Smooth muscle cell (in vitro differentiated cells): ENCODE results near the gene OSTF1. TPM values are rescaled to one million over a fixed set of nuclear protein-coding genes. Genes with fewer than 3 reads are reported as not detected.

Experiments used
- DNase-seq: peaks from one replicate; lab custom pipeline; 2025; ENCODE audit not compliant: unreplicated experiment; lab: John Stamatoyannopoulos, UW
- H2AFZ ChIP-seq: fragments of 200-600 bp; sonication (generic); 2 replicates; pipeline ENCODE4 v1.6.0; 2016; ENCODE audit warnings: antibody characterized with exemption, low read depth, mild to moderate bottlenecking
- H3F3A ChIP-seq: fragments of 200-600 bp; sonication (generic); 2 replicates; pipeline ENCODE4 v1.6.0; 2017; ENCODE audit warnings: antibody characterized with exemption, low read depth
- H3K27ac ChIP-seq: fragments of 200-600 bp; sonication (generic); 2 replicates; pipeline ENCODE4 v1.5.1; 2016; ENCODE audit warnings: low read depth, mild to moderate bottlenecking
- H3K27me3 ChIP-seq: fragments of 200-600 bp; sonication (generic); 2 replicates; pipeline ENCODE4 v1.6.1; 2016; ENCODE audit warnings: low read depth, mild to moderate bottlenecking
- H3K36me3 ChIP-seq: fragments of 200-600 bp; sonication (generic); 2 replicates; pipeline ENCODE4 v1.5.1; 2016; ENCODE audit warnings: low read depth
- H3K4me1 ChIP-seq: fragments of 200-600 bp; sonication (generic); 2 replicates; pipeline ENCODE4 v1.5.1; 2016; ENCODE audit warnings: low read depth
- H3K4me2 ChIP-seq: fragments of 200-600 bp; sonication (generic); 2 replicates; pipeline ENCODE4 v1.6.0; 2016; ENCODE audit warnings: mild to moderate bottlenecking
- H3K4me3 ChIP-seq: fragments of 200-600 bp; sonication (generic); 2 replicates; pipeline ENCODE4 v1.5.1; 2016; ENCODE audit warnings: mild to moderate bottlenecking
- H3K79me2 ChIP-seq: fragments of 200-600 bp; sonication (generic); 2 replicates; pipeline ENCODE4 v1.6.0; 2016; ENCODE audit warnings: low read depth, mild to moderate bottlenecking
- H3K9ac ChIP-seq: fragments of 200-600 bp; sonication (generic); 2 replicates; pipeline ENCODE4 v1.6.0; 2016; ENCODE audit warnings: low read depth
- H3K9me3 ChIP-seq: fragments of 200-600 bp; sonication (generic); replicated peaks from 2 replicates; pipeline ENCODE4 v1.5.1; 2016; ENCODE audit warnings: low read depth
- H4K20me1 ChIP-seq: fragments of 200-600 bp; sonication (generic); 2 replicates; pipeline ENCODE4 v1.6.0; 2016; ENCODE audit warnings: low read depth
- WGBS: methylation state at CpG from one replicate; pipeline ENCODE4 v1.1.7; 2016; ENCODE audit warnings: low lambda C conversion rate; 5-methylcytosine and 5-hydroxymethylcytosine counted together
- polyA plus RNA-seq: library from polyadenylated mRNA; unstranded; fragments of >200 nt; fragmentation: Nextera tagmentation; extraction: Ambion mirVana; gene quantifications from 2 replicates; pipeline ENCODE4 v1.2.1, GENCODE V29; 2016
- total RNA-seq: library from RNA; depleted of rRNA; stranded (reverse); fragments of >200 nt; gene quantifications from 2 replicates; pipeline ENCODE4 v1.2.3, GENCODE V29; 2014
- TF ChIP-seq, protein P1 (sequence below): fragments of 200-600 bp; sonication (generic); IDR thresholded peaks from 2 replicates; pipeline ENCODE4 v1.5.1; 2017; ENCODE audit warnings: borderline replicate concordance, mild to moderate bottlenecking, antibody characterized with exemption; ENCODE audit not compliant: insufficient read depth, poor library complexity, severe bottlenecking

Gene OSTF1
- total RNA-seq = 41.5 and 44.5 TPM in 2 replicates
- polyA plus RNA-seq = 40.6 and 44.2 TPM in 2 replicates

GRCh38 chr9:75087824-75088645, at the start of gene OSTF1, which contains the start of gene NMRK1:
Gene OSTF1, plus strand, starts transcription at chr9:75088514. Its CDS starts 179 bp downstream, at chr9:75088693.
Gene NMRK1, minus strand, starts transcription at chr9:75088155. Its CDS starts 5,040 bp downstream, at chr9:75083115.
- peak within 1 kb of the TSS; percentile 78 for H3K27ac ChIP-seq
- peaks cover 35% of the 10 kb centered on the region for H4K20me1 ChIP-seq
- H3K27me3 ChIP-seq = no peaks in the 10 kb centered on the region
- TF ChIP-seq, protein P1, sequence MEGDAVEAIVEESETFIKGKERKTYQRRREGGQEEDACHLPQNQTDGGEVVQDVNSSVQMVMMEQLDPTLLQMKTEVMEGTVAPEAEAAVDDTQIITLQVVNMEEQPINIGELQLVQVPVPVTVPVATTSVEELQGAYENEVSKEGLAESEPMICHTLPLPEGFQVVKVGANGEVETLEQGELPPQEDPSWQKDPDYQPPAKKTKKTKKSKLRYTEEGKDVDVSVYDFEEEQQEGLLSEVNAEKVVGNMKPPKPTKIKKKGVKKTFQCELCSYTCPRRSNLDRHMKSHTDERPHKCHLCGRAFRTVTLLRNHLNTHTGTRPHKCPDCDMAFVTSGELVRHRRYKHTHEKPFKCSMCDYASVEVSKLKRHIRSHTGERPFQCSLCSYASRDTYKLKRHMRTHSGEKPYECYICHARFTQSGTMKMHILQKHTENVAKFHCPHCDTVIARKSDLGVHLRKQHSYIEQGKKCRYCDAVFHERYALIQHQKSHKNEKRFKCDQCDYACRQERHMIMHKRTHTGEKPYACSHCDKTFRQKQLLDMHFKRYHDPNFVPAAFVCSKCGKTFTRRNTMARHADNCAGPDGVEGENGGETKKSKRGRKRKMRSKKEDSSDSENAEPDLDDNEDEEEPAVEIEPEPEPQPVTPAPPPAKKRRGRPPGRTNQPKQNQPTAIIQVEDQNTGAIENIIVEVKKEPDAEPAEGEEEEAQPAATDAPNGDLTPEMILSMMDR = no peak
- peak within 1 kb of the TSS; percentile 94 for H3K4me2 ChIP-seq
- H3K4me3 ChIP-seq = peak within 1 kb of the TSS; percentile 92
- no peaks in the 10 kb centered on the region for H3K9me3 ChIP-seq
- peaks cover 36% of the 10 kb centered on the region for H3K79me2 ChIP-seq
- no peaks in the 10 kb centered on the region for H3F3A ChIP-seq
- peak within 1 kb of the TSS; percentile 80 for H3K9ac ChIP-seq
- WGBS = under 1% methylated on average over 57 of the region's 93 CpGs
- peak within 1 kb of the TSS; percentile 97 for H2AFZ ChIP-seq
- H3K4me1 ChIP-seq = peaks cover 12% of the 10 kb centered on the region
- H3K36me3 ChIP-seq = no peaks in the 10 kb centered on the region
- DNase-seq = peak; percentile 75

- H3F3A ChIP-seq = peaks cover 3% of the 10 kb centered on the region
- no peak overlapping the region for H3K4me3 ChIP-seq
- H4K20me1 ChIP-seq = no peaks in the 10 kb centered on the region
- H3K27me3 ChIP-seq = no peaks in the 10 kb centered on the region
- no peaks in the 10 kb centered on the region for H3K36me3 ChIP-seq
- no peak for DNase-seq
- peak overlapping the region; percentile 34 for H3K4me2 ChIP-seq
- H3K27ac ChIP-seq = peak overlapping the region; percentile 68
- H3K9ac ChIP-seq = no peak overlapping the region
- 22% methylated on average over 3 of the region's 3 CpGs for WGBS
- no peak overlapping the region for H2AFZ ChIP-seq
- no peaks in the 10 kb centered on the region for H3K79me2 ChIP-seq
- H3K9me3 ChIP-seq = no peaks in the 10 kb centered on the region
- TF ChIP-seq, protein P1 = no peak
- no peaks in the 10 kb centered on the region for H3K4me1 ChIP-seq
These were observed 49.3 kb upstream of the OSTF1 start for GRCh38 chr9:75039009-75039408.

- H3K4me1 ChIP-seq = no peaks in the 10 kb centered on the region
- H3F3A ChIP-seq = peaks cover 3% of the 10 kb centered on the region
- H3K27me3 ChIP-seq = no peaks in the 10 kb centered on the region
- peak overlapping the region; percentile 68 for H3K27ac ChIP-seq
- no peak overlapping the region for H3K4me3 ChIP-seq
- 69% methylated on average over 3 of the region's 3 CpGs for WGBS
- DNase-seq = no peak
- H4K20me1 ChIP-seq = no peaks in the 10 kb centered on the region
- peak overlapping the region; percentile 34 for H3K4me2 ChIP-seq
- H2AFZ ChIP-seq = peak overlapping the region; percentile 71
- H3K36me3 ChIP-seq = no peaks in the 10 kb centered on the region
- H3K9me3 ChIP-seq = no peaks in the 10 kb centered on the region
- H3K9ac ChIP-seq = no peak overlapping the region
- no peaks in the 10 kb centered on the region for H3K79me2 ChIP-seq
- TF ChIP-seq, protein P1 = no peak
These were observed 48.5 kb upstream of the OSTF1 start for GRCh38 chr9:75039801-75040200.

DNA sequence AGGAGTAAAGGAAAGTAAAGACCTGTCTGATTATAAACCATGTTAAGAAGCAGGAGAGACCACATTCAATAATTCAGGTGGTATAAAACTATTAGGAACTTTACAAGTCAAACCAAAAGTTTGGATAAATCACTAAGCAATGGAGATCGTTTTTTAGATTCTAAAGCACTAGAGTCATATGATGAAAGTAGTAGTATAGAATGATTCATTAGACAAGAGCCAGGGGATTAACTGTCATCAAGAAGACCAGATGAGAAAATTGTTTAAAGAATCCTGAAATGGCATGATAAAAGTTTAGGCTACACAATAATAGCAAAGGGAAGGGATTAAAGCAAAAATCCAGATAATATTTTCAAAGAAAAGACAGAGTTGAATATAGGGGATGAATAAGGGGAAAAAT, 47.3 kb upstream of the OSTF1 start:
- 44% methylated on average over 1 of the region's 1 CpG for WGBS
- Histone ChIP-seq H3K9me3 (no peaks in the 10 kb centered on the region), H3K4me1 (no peaks in the 10 kb centered on the region), H4K20me1 (no peaks in the 10 kb centered on the region), H3K27me3 (no peaks in the 10 kb centered on the region), H3K4me3 (no peak overlapping the region), H3K27ac (peak overlapping the region; percentile 68), H3K79me2 (no peaks in the 10 kb centered on the region), H3K4me2 (peak overlapping the region; percentile 18), H2AFZ (no peak overlapping the region), H3K36me3 (no peaks in the 10 kb centered on the region), H3K9ac (no peak overlapping the region), H3F3A (peaks cover 3% of the 10 kb centered on the region)
- DNase-seq = no peak
- TF ChIP-seq, protein P1 = no peak
